GM23338 (cell line): Measurements from ENCODE around the gene ANKLE2.

Experiments
- CREB1 ChIP-seq: fragments of 250-450 bp; sonication (Bioruptor Pico); IDR thresholded peaks from 2 replicates; pipeline ENCODE4 v1.5.0; 2020; ENCODE audit warnings: low read depth, mild to moderate bottlenecking, moderate library complexity
- EZH2 ChIP-seq: fragments of 200-600 bp; sonication (generic); IDR thresholded peaks from one replicate; pipeline ENCODE4 v1.8.0; 2017; ENCODE audit warnings: antibody characterized with exemption, mild to moderate bottlenecking, low read depth; ENCODE audit not compliant: unreplicated experiment
- EZH2phosphoT487 ChIP-seq: fragments of 200-600 bp; sonication (generic); IDR thresholded peaks from one replicate; pipeline ENCODE4 v1.8.1; 2018; ENCODE audit warnings: antibody characterized with exemption; ENCODE audit not compliant: unreplicated experiment
- JUNB ChIP-seq: IDR thresholded peaks from one replicate; pipeline ENCODE4 v1.6.1; 2016; ENCODE audit warnings: antibody characterized with exemption; ENCODE audit not compliant: unreplicated experiment
- NANOG ChIP-seq: IDR thresholded peaks from 2 replicates; pipeline ENCODE4 v1.6.1; 2016; ENCODE audit warnings: antibody characterized with exemption, borderline replicate concordance
- POLR2AphosphoS5 ChIP-seq: IDR thresholded peaks from 2 replicates; pipeline ENCODE4 v1.6.1; 2016; ENCODE audit warnings: antibody characterized with exemption, low read depth
- ZNF331 ChIP-seq: fragments of 250-450 bp; sonication (Bioruptor Pico); IDR thresholded peaks from 2 replicates; pipeline ENCODE4 v1.5.0; 2020; ENCODE audit warnings: low read depth, mild to moderate bottlenecking, moderate library complexity
- TF ChIP-seq, protein P1 (sequence below), 2 experiments: fragments of 200-600 bp in 1 of 2; sonication (generic) in 1 of 2; conservative IDR thresholded peaks; 2 replicates each; pipeline versions ENCODE4 v1.5.1 to v1.6.1; 2016 to 2017; ENCODE audit warnings: antibody characterized with exemption in 2 of 2, low read depth in 2 of 2, mild to moderate bottlenecking in 2 of 2, moderate library complexity in 1 of 2
- TF ChIP-seq, protein P2 (sequence below): IDR thresholded peaks from one replicate; pipeline ENCODE4 v1.6.1; 2018; ENCODE audit warnings: antibody characterized with exemption; ENCODE audit not compliant: unreplicated experiment
- TF ChIP-seq, protein P3 (sequence below): IDR thresholded peaks from 2 replicates; pipeline ENCODE4 v1.6.1; 2016; ENCODE audit warnings: antibody characterized with exemption

DNA sequence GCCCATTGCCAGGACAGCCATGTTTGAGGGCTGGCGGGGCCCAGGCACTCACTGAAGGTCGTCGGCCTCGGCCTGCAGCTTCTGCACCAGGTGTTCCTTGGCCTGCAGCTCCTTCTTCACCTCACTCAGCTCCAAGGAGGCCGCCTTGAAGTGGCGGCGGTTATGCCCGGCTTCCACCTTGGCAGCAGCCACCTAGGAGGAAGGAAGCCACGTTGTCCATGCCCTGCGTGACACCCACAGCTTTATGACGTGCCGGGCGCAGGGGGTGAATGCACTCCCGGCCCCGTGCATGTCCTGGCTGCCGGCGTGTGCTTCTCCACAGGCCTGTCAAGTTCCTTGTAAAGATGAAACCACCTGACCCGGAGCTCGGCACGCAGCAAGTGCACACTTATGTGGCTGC, 16.0 kb upstream of the ANKLE2 start:
- TF ChIP-seq, protein P1, sequence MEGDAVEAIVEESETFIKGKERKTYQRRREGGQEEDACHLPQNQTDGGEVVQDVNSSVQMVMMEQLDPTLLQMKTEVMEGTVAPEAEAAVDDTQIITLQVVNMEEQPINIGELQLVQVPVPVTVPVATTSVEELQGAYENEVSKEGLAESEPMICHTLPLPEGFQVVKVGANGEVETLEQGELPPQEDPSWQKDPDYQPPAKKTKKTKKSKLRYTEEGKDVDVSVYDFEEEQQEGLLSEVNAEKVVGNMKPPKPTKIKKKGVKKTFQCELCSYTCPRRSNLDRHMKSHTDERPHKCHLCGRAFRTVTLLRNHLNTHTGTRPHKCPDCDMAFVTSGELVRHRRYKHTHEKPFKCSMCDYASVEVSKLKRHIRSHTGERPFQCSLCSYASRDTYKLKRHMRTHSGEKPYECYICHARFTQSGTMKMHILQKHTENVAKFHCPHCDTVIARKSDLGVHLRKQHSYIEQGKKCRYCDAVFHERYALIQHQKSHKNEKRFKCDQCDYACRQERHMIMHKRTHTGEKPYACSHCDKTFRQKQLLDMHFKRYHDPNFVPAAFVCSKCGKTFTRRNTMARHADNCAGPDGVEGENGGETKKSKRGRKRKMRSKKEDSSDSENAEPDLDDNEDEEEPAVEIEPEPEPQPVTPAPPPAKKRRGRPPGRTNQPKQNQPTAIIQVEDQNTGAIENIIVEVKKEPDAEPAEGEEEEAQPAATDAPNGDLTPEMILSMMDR (conservative IDR thresholded peaks at IDR 0.05; ENCODE audit: low read depth in 2 of 2): no peak
- no peak for TF ChIP-seq EZH2
- TF ChIP-seq CREB1 (CRISPR knock-in tag): no peak
- TF ChIP-seq, protein P2, sequence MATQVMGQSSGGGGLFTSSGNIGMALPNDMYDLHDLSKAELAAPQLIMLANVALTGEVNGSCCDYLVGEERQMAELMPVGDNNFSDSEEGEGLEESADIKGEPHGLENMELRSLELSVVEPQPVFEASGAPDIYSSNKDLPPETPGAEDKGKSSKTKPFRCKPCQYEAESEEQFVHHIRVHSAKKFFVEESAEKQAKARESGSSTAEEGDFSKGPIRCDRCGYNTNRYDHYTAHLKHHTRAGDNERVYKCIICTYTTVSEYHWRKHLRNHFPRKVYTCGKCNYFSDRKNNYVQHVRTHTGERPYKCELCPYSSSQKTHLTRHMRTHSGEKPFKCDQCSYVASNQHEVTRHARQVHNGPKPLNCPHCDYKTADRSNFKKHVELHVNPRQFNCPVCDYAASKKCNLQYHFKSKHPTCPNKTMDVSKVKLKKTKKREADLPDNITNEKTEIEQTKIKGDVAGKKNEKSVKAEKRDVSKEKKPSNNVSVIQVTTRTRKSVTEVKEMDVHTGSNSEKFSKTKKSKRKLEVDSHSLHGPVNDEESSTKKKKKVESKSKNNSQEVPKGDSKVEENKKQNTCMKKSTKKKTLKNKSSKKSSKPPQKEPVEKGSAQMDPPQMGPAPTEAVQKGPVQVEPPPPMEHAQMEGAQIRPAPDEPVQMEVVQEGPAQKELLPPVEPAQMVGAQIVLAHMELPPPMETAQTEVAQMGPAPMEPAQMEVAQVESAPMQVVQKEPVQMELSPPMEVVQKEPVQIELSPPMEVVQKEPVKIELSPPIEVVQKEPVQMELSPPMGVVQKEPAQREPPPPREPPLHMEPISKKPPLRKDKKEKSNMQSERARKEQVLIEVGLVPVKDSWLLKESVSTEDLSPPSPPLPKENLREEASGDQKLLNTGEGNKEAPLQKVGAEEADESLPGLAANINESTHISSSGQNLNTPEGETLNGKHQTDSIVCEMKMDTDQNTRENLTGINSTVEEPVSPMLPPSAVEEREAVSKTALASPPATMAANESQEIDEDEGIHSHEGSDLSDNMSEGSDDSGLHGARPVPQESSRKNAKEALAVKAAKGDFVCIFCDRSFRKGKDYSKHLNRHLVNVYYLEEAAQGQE: no peak
- TF ChIP-seq POLR2AphosphoS5: no peak
- TF ChIP-seq, protein P3, sequence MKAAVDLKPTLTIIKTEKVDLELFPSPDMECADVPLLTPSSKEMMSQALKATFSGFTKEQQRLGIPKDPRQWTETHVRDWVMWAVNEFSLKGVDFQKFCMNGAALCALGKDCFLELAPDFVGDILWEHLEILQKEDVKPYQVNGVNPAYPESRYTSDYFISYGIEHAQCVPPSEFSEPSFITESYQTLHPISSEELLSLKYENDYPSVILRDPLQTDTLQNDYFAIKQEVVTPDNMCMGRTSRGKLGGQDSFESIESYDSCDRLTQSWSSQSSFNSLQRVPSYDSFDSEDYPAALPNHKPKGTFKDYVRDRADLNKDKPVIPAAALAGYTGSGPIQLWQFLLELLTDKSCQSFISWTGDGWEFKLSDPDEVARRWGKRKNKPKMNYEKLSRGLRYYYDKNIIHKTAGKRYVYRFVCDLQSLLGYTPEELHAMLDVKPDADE: no peak
- TF ChIP-seq EZH2phosphoT487: no peak
- no peak for TF ChIP-seq JUNB
- TF ChIP-seq NANOG: no peak
- TF ChIP-seq ZNF331 (CRISPR knock-in tag): no peak
